K562 (cell line): ENCODE results near the gene HELZ. TPM values are rescaled to one million over a fixed set of nuclear protein-coding genes. Genes with fewer than 3 reads are reported as not detected.

Experiments used
- BCOR ChIP-seq: fragments of 450-650 bp; IDR thresholded peaks from 2 replicates; pipeline ENCODE4 v1.6.1; 2016
- CHD1 ChIP-seq: fragments of 200-600 bp; sonication (generic); IDR thresholded peaks from one replicate; pipeline ENCODE4 v1.6.1; 2012; ENCODE audit warnings: mild to moderate bottlenecking, moderate library complexity, low read length, inconsistent platforms
- EZH2 ChIP-seq: IDR thresholded peaks from 2 replicates; pipeline ENCODE4 v1.6.1; 2012; ENCODE audit warnings: low read depth, mild to moderate bottlenecking, inconsistent platforms, low read length, borderline replicate concordance
- FOSL1 ChIP-seq: fragments of 200-800 bp; sonication (Bioruptor generic); conservative IDR thresholded peaks from 2 replicates; pipeline ENCODE4 v1.6.1; 2016; ENCODE audit warnings: missing genetic modification characterization, missing compliant biosample characterization
- GABPA ChIP-seq: fragments of 200-800 bp; sonication (Bioruptor generic); conservative IDR thresholded peaks from 2 replicates; pipeline ENCODE4 v1.6.1; 2016; ENCODE audit warnings: low read depth, missing genetic modification characterization, missing compliant biosample characterization
- MYC ChIP-seq, 2 experiments: fragments of 250-450 bp in 1 of 2; sonication (Bioruptor Pico) in 1 of 2; IDR thresholded peaks; 2 replicates each; pipeline versions ENCODE4 v1.5.1 to v1.6.1; 2012 to 2021; ENCODE audit warnings: low read depth in 2 of 2, borderline replicate concordance in 1 of 2, improper control_type of control experiment in 1 of 2, low read length in 1 of 2, mild to moderate bottlenecking in 1 of 2, moderate library complexity in 1 of 2
- NBN ChIP-seq: fragments of 450-650 bp; IDR thresholded peaks from 2 replicates; pipeline ENCODE4 v1.6.1; 2016; ENCODE audit warnings: low read depth, mild to moderate bottlenecking
- NRF1 ChIP-seq, 2 experiments: fragments of 450-650 bp; IDR thresholded peaks in 1 of 2; conservative IDR thresholded peaks in 1 of 2; 2 replicates each; pipeline ENCODE4 v1.6.1; 2014; ENCODE audit warnings: mild to moderate bottlenecking in 2 of 2
- PHF20 ChIP-seq: fragments of 450-650 bp; IDR thresholded peaks from 2 replicates; pipeline ENCODE4 v1.6.1; 2018; ENCODE audit not compliant: partially characterized antibody
- PTRF ChIP-seq: fragments of 450-650 bp; IDR thresholded peaks from 2 replicates; pipeline ENCODE4 v1.6.1; 2016; ENCODE audit warnings: mild to moderate bottlenecking, missing genetic modification characterization, missing compliant biosample characterization
- RUNX1 ChIP-seq: sonication (generic); IDR thresholded peaks from 2 replicates; pipeline ENCODE4 v1.6.1; 2016; ENCODE audit warnings: antibody characterized with exemption, low read depth
- TOE1 ChIP-seq, 2 experiments: fragments of 450-650 bp in 1 of 2; sonication (generic) in 1 of 2; formaldehyde crosslinking in 1 of 2; IDR thresholded peaks; 2 replicates each; pipeline versions ENCODE4 v1.7.1 to v1.8.0; 2016 to 2022; ENCODE audit warnings: borderline replicate concordance in 2 of 2, mild to moderate bottlenecking in 2 of 2, antibody characterized with exemption in 1 of 2, inconsistent platforms in 1 of 2, low read depth in 1 of 2, missing genetic modification reagents in 1 of 2, moderate library complexity in 1 of 2
- ZNF408 ChIP-seq: fragments of 250-450 bp; sonication (Bioruptor Pico); IDR thresholded peaks from 2 replicates; pipeline ENCODE4 v1.4.0; 2020; ENCODE audit warnings: low read depth, mild to moderate bottlenecking, moderate library complexity
- ZNF57 ChIP-seq: fragments of 450-650 bp; formaldehyde crosslinking; IDR thresholded peaks from 2 replicates; pipeline ENCODE4 v1.4.0; 2020; ENCODE audit warnings: mild to moderate bottlenecking, moderate library complexity
- polyA plus RNA-seq, 8 experiments: library from polyadenylated mRNA; depleted of rRNA in 4 of 8; stranded (reverse) in 5 of 8; unstranded in 3 of 8; fragments of >200 nt; fragmentation: Nextera tagmentation in 2 of 8; fragmentation: Illumina TruSeq in 1 of 8; extraction: Ambion mirVana in 2 of 8; extraction: Trizol in 1 of 8; gene quantifications; 2 replicates each; pipeline versions ENCODE4 v1.2.1 to v1.2.3, GENCODE V29; 2011 to 2014; ENCODE audit warnings: inconsistent platforms in 1 of 8, missing spikeins in 1 of 8
- total RNA-seq, 7 experiments: library from RNA; depleted of rRNA in 6 of 7; stranded (reverse); fragments of >200 nt in 6 of 7; fragmentation: Illumina TruSeq in 2 of 7; extraction: Trizol in 2 of 7; gene quantifications; 2 replicates each; pipeline versions ENCODE4 v1.2.1 to v1.2.3, GENCODE V29; 2011 to 2021; ENCODE audit warnings: low replicate concordance in 1 of 7
- TF ChIP-seq, protein P1 (sequence below): fragments of 450-650 bp; formaldehyde crosslinking; IDR thresholded peaks from 2 replicates; pipeline ENCODE4 v1.4.0; 2020; ENCODE audit warnings: mild to moderate bottlenecking, mixed read lengths
- TF ChIP-seq, protein P2 (sequence below): fragments of 250-450 bp; sonication (Bioruptor Pico); IDR thresholded peaks from 2 replicates; pipeline ENCODE4 v1.9.0; 2021; ENCODE audit warnings: mild to moderate bottlenecking
- TF ChIP-seq, protein P3 (sequence below): fragments of 450-650 bp; formaldehyde crosslinking; IDR thresholded peaks from 2 replicates; pipeline ENCODE4 v1.4.0; 2022; ENCODE audit warnings: missing genetic modification characterization
- TF ChIP-seq, protein P4 (sequence below): fragments of 150-350 bp; conservative IDR thresholded peaks from 2 replicates; pipeline ENCODE4 v1.6.1; 2014; ENCODE audit warnings: low read length
- TF ChIP-seq, protein P5 (sequence below): IDR thresholded peaks from 2 replicates; pipeline ENCODE4 v1.6.1; 2011; ENCODE audit warnings: borderline replicate concordance, low read depth, mild to moderate bottlenecking, moderate library complexity, low read length; ENCODE audit not compliant: insufficient read depth, poor library complexity, severe bottlenecking

Gene HELZ
- total and polyA plus RNA-seq, 9 of the 15 experiments (the other 6 are each of a cell fraction or from before 2014, with no cell fraction given), result 5.2 to 39.8 (median 17.3) TPM

DNA sequence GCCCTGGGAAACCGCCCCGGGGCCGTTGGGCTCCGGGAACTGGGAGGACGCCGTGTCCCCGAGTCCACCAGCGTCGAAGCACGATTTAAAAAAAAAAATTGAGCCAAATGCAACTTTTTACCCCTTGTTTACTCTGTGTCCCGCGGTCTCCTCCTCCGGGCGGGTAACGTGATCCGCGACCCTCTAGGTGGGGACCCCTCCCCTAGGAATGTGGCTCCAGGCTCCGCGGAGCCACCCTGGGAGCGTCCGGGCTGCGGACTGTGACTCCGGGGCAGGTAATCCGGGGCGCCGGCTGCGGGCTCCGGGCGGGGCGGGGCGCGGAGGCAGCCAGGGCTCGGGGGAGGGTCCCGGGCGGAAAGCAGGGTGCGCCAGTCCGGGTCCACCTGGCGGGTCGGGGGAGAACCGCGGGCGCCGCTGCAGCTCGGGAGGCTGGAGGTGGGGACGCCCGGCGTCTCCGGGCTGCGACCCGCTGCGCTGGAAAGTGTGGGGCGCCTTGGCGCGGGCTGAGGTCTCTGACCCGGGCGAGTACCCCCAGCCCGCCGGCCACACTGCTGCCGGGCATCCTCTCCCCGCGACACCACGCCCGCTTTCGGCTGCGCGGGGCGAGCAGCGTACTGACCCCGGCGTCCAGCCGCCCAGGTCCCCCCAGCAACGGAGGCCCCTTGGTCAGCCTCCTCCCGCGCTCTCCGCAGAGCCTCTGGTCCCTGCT, 852 bp upstream of the HELZ start (continued):
- TF ChIP-seq, protein P1, sequence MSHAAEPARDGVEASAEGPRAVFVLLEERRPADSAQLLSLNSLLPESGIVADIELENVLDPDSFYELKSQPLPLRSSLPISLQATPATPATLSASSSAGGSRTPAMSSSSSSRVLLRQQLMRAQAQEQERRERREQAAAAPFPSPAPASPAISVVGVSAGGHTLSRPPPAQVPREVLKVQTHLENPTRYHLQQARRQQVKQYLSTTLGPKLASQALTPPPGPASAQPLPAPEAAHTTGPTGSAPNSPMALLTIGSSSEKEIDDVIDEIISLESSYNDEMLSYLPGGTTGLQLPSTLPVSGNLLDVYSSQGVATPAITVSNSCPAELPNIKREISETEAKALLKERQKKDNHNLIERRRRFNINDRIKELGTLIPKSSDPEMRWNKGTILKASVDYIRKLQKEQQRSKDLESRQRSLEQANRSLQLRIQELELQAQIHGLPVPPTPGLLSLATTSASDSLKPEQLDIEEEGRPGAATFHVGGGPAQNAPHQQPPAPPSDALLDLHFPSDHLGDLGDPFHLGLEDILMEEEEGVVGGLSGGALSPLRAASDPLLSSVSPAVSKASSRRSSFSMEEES (CRISPR knock-in tag), result no peak
- TF ChIP-seq, protein P2, sequence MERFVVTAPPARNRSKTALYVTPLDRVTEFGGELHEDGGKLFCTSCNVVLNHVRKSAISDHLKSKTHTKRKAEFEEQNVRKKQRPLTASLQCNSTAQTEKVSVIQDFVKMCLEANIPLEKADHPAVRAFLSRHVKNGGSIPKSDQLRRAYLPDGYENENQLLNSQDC (CRISPR knock-in tag), result no peak
- TF ChIP-seq EZH2, result no peak
- TF ChIP-seq NBN, result no peak
- TF ChIP-seq, protein P3, sequence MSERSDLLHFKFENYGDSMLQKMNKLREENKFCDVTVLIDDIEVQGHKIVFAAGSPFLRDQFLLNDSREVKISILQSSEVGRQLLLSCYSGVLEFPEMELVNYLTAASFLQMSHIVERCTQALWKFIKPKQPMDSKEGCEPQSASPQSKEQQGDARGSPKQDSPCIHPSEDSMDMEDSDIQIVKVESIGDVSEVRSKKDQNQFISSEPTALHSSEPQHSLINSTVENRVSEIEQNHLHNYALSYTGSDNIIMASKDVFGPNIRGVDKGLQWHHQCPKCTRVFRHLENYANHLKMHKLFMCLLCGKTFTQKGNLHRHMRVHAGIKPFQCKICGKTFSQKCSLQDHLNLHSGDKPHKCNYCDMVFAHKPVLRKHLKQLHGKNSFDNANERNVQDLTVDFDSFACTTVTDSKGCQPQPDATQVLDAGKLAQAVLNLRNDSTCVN (CRISPR knock-in tag), result no peak
- TF ChIP-seq, protein P4, sequence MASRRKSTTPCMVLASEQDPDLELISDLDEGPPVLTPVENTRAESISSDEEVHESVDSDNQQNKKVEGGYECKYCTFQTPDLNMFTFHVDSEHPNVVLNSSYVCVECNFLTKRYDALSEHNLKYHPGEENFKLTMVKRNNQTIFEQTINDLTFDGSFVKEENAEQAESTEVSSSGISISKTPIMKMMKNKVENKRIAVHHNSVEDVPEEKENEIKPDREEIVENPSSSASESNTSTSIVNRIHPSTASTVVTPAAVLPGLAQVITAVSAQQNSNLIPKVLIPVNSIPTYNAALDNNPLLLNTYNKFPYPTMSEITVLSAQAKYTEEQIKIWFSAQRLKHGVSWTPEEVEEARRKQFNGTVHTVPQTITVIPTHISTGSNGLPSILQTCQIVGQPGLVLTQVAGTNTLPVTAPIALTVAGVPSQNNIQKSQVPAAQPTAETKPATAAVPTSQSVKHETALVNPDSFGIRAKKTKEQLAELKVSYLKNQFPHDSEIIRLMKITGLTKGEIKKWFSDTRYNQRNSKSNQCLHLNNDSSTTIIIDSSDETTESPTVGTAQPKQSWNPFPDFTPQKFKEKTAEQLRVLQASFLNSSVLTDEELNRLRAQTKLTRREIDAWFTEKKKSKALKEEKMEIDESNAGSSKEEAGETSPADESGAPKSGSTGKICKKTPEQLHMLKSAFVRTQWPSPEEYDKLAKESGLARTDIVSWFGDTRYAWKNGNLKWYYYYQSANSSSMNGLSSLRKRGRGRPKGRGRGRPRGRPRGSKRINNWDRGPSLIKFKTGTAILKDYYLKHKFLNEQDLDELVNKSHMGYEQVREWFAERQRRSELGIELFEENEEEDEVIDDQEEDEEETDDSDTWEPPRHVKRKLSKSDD, result no peak
- TF ChIP-seq GABPA (tag), result no peak
- no peak for TF ChIP-seq ZNF57 (CRISPR knock-in tag)
- TF ChIP-seq, protein P5, sequence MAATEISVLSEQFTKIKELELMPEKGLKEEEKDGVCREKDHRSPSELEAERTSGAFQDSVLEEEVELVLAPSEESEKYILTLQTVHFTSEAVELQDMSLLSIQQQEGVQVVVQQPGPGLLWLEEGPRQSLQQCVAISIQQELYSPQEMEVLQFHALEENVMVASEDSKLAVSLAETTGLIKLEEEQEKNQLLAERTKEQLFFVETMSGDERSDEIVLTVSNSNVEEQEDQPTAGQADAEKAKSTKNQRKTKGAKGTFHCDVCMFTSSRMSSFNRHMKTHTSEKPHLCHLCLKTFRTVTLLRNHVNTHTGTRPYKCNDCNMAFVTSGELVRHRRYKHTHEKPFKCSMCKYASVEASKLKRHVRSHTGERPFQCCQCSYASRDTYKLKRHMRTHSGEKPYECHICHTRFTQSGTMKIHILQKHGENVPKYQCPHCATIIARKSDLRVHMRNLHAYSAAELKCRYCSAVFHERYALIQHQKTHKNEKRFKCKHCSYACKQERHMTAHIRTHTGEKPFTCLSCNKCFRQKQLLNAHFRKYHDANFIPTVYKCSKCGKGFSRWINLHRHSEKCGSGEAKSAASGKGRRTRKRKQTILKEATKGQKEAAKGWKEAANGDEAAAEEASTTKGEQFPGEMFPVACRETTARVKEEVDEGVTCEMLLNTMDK, result peak; percentile 61
- no peak for TF ChIP-seq TOE1 (IDR thresholded peaks at IDR 0.05; ENCODE audit: borderline replicate concordance)
- TF ChIP-seq TOE1 (CRISPR knock-in tag; IDR thresholded peaks at IDR 0.05; ENCODE audit: borderline replicate concordance, low read depth), result no peak
- TF ChIP-seq RUNX1, result no peak
- TF ChIP-seq PHF20, result no peak
- no peak for TF ChIP-seq FOSL1 (tag)
- TF ChIP-seq BCOR, result peak; percentile 41; the same call in 1 of the 2 replicates
- TF ChIP-seq CHD1, result peak; percentile 50
- no peak for TF ChIP-seq ZNF408 (CRISPR knock-in tag)
- no peak for TF ChIP-seq PTRF (tag)
- no peak for TF ChIP-seq MYC (IDR thresholded peaks at IDR 0.05; ENCODE audit: low read depth, low read length)
- TF ChIP-seq MYC (CRISPR knock-in tag; IDR thresholded peaks at IDR 0.05; ENCODE audit: borderline replicate concordance, low read depth), result no peak
- 0 out of 4 replicates have a peak, but pooled peaks of 1 of the 2 experiments have one; percentile 12 for TF ChIP-seq NRF1 (conservative IDR thresholded peaks at IDR 0.05 in 1 of 2, IDR thresholded peaks at IDR 0.05 in 1 of 2)
